HG03045 (cell line): ENCODE results near the gene GMEB2.
"Not testable (repeated sequence)": the region's sequence is repeated elsewhere in the genome, so short reads cannot be mapped to it uniquely, and the experiment has no call there.

ENCODE experiments used
- ATAC-seq: cut with Tn5 transposase; IDR thresholded peaks from one replicate; pipeline ENCODE4 v1.9.1; 2021; ENCODE audit warnings: mild to moderate bottlenecking, moderate library complexity; ENCODE audit not compliant: unreplicated experiment

Gene GMEB2

GRCh38 chr20:63617092-63617875 is 9.6 kb downstream of the GMEB2 start:
- no peak for ATAC-seq

DNA sequence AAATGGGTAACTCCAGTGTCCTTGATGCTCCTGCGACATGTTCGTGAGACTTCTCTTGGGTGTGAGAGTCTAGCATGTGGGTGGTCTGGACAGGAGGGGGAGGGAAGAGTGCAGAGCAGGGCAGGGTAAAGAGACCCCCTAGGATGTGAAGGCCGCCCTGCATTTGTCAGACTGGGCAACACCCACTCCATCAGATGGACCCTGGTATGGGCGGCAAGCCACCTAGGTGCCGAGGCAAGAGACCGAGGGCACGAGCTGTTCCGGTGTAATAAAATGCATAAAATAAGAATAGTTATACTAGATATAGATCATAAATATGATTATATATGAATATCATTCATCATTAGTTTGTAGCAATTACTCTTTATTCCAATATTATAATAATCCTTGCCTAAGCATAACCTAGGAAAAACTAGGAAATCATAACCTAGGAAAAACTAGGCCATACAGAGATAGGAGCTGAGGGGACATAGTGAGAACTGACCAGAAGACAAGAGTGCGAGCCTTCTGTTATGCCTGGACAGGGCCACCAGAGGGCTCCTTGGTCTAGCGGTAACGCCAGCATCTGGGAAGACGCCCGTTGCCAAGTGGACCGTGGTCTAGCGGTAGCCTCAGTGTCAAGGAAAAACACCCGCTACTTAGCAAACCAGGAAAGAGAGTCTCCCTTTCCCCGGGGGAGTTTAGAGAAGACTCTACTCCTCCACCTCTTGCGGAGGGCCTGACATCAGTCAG is 12.9 kb downstream of the GMEB2 start:
- not testable (repeated sequence) for ATAC-seq

GRCh38 chr20:63612276-63612931 is 14.5 kb downstream of the GMEB2 start:
- no peak for ATAC-seq

DNA sequence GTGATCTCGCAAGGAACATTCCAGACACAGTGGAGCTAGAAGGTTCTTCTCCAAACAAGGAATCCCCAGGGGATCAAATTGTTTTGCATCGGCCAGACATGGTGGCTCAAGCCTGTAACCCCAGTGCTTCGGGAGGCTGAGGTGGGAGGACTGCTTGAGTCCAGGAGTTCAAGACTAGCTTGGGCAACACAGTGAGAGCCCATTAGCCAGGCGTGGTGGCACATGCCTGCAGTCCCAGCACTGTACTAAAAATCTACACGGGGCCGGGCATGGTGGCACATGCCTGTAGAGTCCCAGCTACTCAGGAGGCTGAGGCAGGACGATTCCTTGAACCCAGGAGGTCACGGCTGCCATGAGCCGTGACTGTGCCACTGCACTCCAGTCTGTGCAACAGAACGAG is 15.3 kb downstream of the GMEB2 start:
- ATAC-seq, result no peak

DNA sequence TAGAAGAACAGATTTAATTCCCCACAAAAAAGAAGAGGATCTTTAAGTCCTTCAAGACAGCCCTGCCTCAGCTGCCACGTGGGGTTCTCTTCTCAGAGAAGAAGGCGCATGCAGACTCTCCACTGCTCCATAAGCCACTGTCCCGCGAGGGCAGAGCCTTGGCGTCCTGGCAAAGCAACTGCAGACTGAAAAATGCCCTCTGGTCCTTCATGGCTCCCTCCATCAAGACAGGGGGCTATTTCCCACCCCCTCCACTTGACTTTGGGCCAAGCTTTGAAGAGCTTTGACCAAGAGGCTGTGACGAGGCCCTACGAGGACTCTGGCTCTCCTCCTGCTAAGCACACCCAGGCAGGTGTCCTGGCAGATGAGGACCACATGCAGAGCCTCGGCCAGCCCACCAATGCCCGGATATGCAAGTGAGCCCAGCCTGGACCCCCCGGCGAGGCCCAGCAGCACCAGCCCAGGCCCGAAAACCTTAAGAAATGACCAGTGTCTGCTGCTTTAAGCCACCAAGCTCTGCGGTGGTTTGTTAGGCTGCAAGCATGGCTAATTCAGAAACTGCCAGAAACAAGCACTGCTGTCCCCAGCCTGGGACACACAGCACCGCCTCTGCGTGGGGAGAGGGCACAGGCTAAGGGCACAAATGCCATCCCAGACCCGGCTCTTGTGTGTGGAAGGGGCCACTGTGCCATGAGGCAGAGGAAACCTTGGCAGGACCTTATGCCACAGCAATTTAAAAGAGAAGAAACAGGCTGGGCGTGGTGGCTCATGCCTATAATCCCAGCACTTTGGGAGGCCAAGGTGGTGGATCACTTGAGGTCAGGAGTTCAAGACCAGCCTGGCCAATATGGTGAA is 16.1 kb downstream of the GMEB2 start:
- ATAC-seq, result no peak

GRCh38 chr20:63606686-63607085 is 20.2 kb downstream of the GMEB2 start:
- no peak for ATAC-seq

- ATAC-seq, result no peak
These were observed 24.6 kb downstream of the GMEB2 start for GRCh38 chr20:63602321-63602720.

GRCh38 chr20:63601679-63602078 is 25.2 kb downstream of the GMEB2 start:
- ATAC-seq, result not testable (repeated sequence)

DNA sequence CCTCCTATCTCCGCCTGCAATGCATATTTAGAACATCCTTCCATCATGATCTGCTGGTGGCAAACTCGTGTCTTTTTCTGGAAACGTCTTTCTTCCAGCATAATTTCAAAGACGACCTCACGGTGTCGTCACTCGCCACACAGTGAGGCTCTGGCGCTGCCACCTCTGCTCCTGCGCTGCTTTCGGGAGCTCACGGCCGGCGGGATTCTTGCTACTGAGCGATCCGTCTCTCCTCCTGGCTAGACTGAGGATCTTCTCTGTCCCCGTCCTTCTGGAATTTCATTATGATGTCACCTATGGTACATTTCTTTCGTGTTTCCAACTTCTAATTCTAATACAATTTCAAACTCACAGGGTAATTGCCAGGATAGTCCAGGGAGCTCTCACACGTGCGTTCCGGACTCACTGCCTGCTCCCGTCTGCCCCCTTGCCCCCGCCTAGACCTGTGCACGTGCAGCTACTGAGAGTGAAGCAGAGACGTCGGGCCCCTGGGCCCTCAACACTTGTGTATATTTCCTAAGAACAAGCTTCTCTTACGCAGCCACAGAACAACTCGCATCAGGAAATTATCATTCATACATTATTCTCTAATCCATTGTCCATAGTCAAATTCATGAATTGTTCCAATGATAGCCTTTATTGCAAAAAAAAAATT is 27.4 kb downstream of the GMEB2 start:
- no peak for ATAC-seq

DNA sequence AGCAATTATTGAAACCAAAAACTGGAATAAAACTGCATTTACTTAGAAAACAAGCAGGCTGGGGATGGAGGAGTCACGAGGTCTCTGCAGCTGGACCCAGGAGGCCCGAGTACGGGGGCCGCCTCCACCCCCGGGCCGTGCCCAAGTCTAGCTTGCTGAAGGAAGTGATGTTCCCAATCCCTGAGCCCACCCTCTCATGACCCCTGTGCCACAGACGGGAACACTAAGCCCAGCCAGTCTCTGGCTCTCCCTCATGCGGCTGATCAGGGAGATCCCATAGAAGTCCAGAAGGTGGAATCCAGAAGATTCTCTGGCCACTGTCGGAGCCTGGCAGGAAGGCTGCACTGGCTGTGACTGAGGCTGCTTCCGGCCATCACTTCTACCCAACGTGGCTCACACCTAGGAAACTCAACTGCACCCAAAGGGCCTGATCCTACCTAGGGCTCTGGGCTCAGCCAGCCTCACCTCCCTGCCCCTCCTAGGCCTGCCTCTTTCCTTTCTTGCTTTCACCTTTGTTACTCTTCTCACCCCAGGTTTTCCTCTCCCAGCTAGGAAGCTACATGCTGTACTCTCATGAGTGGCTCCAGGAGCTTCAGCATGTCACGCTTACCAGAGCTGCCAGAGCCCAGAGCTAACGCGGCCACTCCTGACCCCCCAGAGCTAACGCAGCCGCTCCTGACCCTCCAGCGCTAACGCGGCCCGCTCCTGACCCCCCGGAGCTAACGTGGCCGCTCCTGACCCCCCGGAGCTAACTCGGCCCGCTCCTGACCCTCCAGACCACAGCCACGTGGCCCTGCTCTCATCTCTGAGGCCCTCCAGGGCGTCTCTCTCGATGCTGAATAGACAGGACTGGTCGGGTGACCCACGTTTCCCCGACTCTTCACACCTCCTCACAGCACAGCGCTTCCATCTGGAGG is 28.2 kb downstream of the GMEB2 start:
- no peak for ATAC-seq

DNA sequence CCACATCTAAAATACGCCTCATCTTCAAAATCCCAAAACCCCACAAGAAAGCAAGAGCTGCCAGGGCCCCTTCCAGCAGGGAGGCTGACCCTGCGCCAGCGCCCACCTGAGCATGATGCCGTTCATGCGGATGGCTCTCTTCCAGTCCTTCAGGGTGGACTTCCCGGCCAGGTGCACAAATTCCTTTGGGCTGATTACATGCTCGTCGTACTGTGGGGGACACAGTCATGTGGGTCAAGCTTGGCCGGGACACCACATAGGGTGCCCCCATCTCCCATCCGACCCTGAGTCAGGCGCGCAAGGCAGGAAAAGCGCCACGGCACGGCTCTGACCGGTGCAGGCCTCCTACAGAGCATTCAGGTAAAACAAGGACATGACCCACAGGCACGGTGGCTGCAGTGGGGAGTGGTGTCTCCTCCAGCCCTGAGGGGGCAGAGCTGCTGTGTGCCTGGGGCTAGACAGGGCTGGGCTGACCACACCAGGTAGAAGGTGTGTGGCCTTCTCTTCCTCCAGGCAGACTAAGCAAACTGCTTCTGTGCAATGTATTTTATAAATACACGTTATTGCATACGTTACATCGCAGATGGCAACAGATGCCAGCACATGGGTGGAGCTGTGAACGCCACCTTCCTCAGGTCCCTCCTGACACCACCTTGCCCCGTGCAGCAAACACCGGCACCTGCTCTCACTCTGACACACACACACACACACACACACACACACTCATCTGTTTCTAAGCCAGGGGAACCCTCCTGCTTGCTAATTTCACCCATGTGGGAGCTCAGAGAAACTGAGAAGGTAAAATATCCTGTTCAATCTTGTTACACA is 29.0 kb downstream of the GMEB2 start:
- ATAC-seq, result no peak

DNA sequence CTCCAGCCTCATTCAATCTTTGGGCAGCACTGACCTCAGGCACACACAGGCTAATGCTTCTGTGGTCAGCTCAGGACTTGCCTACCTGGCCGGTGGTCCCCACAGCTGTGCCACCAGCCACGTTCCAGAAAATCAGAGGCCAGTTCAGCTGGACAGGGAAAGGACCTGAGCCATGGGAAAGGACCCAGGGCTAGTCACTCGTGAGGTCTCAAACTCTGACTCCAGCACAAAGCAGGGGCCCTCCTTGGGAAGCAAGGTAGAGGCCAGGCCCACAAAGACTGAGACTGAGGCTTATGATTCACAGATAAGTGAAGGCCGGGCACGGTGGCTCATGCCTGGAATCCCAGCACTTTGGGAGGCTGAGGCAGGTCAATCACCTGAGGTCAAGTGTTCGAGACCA is 30.5 kb downstream of the GMEB2 start:
- ATAC-seq, result no peak

DNA sequence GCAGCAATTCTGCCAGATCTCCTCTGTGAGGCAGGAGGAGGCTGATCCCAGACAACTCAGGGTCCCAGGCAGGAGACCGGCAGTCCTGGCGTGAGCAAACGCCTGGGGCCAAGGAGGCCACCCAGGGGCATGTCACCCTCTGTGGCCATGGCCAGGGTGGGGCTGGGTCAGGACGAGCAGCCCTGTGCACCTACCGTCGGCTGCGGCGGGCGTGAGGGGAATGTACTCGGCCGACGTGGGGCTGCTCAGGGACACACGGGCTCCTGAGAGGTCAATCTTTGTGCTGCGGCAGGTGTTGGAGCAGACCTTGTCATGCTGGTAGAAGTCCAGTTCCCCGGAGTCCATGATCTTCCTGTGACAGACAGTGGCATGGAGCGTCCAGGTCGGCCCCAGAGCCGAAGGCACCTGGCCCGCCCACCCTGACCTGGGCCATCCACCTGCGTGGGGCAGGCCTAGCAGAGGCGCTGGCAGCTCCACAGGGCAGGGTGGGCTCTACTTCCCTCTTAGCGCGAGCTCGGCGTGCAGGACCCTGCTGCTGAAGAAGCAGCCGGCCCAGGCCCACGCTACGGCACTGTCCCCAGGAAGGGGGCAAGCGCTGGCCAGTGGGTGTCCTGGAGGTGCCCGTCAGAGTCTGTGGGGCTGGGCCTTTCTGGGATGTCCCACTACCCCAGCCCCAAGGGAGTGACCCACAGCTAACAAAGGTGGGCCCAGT is 31.3 kb downstream of the GMEB2 start:
- ATAC-seq, result no peak

DNA sequence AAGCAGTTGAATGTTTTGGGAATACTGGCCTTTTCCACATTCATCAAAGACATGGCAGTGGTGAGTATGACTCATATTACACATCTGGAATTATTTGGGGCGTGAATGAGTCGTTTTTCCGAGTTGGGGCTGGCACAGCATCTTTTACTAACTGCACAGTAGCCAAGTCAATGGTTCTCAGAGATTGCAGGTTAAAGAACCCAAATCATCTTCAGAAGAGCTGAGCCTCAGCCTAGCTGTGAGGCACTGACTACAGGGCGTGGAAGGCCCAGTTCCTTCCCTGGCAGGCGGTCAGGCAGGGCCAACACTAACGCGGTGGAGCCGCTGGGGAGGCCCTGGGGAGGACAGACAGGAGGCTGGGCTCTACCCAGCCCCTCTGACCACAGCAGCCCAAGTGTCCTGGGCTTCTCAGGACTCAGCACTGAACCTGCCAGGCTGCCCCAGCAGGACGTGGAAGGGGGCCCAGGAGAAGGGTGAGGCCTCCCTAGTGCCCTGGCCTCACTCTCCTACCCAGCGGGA is 32.8 kb downstream of the GMEB2 start:
- no peak for ATAC-seq

GRCh38 chr20:63592661-63593060 is 34.2 kb downstream of the GMEB2 start:
- ATAC-seq, result no peak

- no peak for ATAC-seq
These were observed 35.0 kb downstream of the GMEB2 start for GRCh38 chr20:63591786-63592355.

GRCh38 chr20:63591147-63591533 is 35.8 kb downstream of the GMEB2 start:
- no peak for ATAC-seq
